ENCODE measurements around the gene GRPR.

- no peak for TF ChIP-seq CTCF (IDR thresholded peaks at IDR 0.05; ENCODE audit: low read depth, low read length, missing input control)
- TF ChIP-seq JUND (IDR thresholded peaks at IDR 0.05) = no peak
- TF ChIP-seq RAD21 (IDR thresholded peaks at IDR 0.05) = no peak
- no peak for TF ChIP-seq ZBTB33 (IDR thresholded peaks at IDR 0.05)
- TF ChIP-seq TAF1 (conservative IDR thresholded peaks at IDR 0.05) = no peak
- TF ChIP-seq, protein P1, sequence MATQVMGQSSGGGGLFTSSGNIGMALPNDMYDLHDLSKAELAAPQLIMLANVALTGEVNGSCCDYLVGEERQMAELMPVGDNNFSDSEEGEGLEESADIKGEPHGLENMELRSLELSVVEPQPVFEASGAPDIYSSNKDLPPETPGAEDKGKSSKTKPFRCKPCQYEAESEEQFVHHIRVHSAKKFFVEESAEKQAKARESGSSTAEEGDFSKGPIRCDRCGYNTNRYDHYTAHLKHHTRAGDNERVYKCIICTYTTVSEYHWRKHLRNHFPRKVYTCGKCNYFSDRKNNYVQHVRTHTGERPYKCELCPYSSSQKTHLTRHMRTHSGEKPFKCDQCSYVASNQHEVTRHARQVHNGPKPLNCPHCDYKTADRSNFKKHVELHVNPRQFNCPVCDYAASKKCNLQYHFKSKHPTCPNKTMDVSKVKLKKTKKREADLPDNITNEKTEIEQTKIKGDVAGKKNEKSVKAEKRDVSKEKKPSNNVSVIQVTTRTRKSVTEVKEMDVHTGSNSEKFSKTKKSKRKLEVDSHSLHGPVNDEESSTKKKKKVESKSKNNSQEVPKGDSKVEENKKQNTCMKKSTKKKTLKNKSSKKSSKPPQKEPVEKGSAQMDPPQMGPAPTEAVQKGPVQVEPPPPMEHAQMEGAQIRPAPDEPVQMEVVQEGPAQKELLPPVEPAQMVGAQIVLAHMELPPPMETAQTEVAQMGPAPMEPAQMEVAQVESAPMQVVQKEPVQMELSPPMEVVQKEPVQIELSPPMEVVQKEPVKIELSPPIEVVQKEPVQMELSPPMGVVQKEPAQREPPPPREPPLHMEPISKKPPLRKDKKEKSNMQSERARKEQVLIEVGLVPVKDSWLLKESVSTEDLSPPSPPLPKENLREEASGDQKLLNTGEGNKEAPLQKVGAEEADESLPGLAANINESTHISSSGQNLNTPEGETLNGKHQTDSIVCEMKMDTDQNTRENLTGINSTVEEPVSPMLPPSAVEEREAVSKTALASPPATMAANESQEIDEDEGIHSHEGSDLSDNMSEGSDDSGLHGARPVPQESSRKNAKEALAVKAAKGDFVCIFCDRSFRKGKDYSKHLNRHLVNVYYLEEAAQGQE (IDR thresholded peaks at IDR 0.05) = no peak
- TF ChIP-seq SP1 (IDR thresholded peaks at IDR 0.05) = no peak
- TF ChIP-seq YY1 (IDR thresholded peaks at IDR 0.05) = no peak
- no peak for TF ChIP-seq GABPA (IDR thresholded peaks at IDR 0.05 in 1 of 2, conservative IDR thresholded peaks at IDR 0.05 in 1 of 2)
These were observed 836 bp downstream of the GRPR start for GRCh38 chrX:16124201-16124600.
